HUES48 (cell line): ENCODE data around the gene RASL10B.
A peak's percentile ranks its signal among the peaks of the same experiment; 100 is the strongest.
"Not testable (repeated sequence)": the region's sequence is repeated elsewhere in the genome, so short reads cannot be mapped to it uniquely, and the experiment has no call there.

Source experiments
- H3K27ac ChIP-seq: one replicate; pipeline ENCODE4 v1.7.0; 2013; ENCODE audit warnings: low read depth, low read length, inconsistent platforms
- H3K27me3 ChIP-seq: 2 replicates; pipeline ENCODE4 v1.6.1; 2013; ENCODE audit warnings: mild to moderate bottlenecking, low read length; ENCODE audit not compliant: control insufficient read depth, insufficient read depth
- H3K36me3 ChIP-seq: 2 replicates; pipeline ENCODE4 v1.6.1; 2013; ENCODE audit warnings: low read length; ENCODE audit not compliant: control insufficient read depth, insufficient read depth
- H3K4me1 ChIP-seq: 2 replicates; pipeline ENCODE4 v1.6.1; 2013; ENCODE audit warnings: mild to moderate bottlenecking, low read length; ENCODE audit not compliant: control insufficient read depth, insufficient read depth
- H3K4me3 ChIP-seq: 2 replicates; pipeline ENCODE4 v1.5.1; 2013; ENCODE audit warnings: mild to moderate bottlenecking, low read depth, low read length
- H3K9ac ChIP-seq: 2 replicates; pipeline ENCODE4 v1.6.1; 2013; ENCODE audit warnings: mild to moderate bottlenecking, low read depth, low read length, moderate library complexity
- H3K9me3 ChIP-seq: 2 replicates; pipeline ENCODE4 v1.6.1; 2013; ENCODE audit warnings: low read length; ENCODE audit not compliant: control insufficient read depth, insufficient read depth

The RASL10B gene

GRCh38 chr17:35751541-35751940 is 20.1 kb downstream of the RASL10B start:
- not testable (repeated sequence) for H3K36me3 ChIP-seq, H3K4me3 ChIP-seq, H3K4me1 ChIP-seq, H3K27ac ChIP-seq, H3K9ac ChIP-seq, H3K9me3 ChIP-seq
- peaks cover 13% of the 10 kb centered on the region for H3K27me3 ChIP-seq

- H3K9ac ChIP-seq = no peak overlapping the region
- no peaks in the 10 kb centered on the region for H3K9me3 ChIP-seq
- H3K4me1 ChIP-seq = no peaks in the 10 kb centered on the region
- no peaks in the 10 kb centered on the region for H3K36me3 ChIP-seq
- H3K4me3 ChIP-seq = no peak overlapping the region
- peaks cover 13% of the 10 kb centered on the region for H3K27me3 ChIP-seq
- no peak overlapping the region for H3K27ac ChIP-seq
Measured at GRCh38 chr17:35752471-35752870, 21.0 kb downstream of the RASL10B start.

DNA sequence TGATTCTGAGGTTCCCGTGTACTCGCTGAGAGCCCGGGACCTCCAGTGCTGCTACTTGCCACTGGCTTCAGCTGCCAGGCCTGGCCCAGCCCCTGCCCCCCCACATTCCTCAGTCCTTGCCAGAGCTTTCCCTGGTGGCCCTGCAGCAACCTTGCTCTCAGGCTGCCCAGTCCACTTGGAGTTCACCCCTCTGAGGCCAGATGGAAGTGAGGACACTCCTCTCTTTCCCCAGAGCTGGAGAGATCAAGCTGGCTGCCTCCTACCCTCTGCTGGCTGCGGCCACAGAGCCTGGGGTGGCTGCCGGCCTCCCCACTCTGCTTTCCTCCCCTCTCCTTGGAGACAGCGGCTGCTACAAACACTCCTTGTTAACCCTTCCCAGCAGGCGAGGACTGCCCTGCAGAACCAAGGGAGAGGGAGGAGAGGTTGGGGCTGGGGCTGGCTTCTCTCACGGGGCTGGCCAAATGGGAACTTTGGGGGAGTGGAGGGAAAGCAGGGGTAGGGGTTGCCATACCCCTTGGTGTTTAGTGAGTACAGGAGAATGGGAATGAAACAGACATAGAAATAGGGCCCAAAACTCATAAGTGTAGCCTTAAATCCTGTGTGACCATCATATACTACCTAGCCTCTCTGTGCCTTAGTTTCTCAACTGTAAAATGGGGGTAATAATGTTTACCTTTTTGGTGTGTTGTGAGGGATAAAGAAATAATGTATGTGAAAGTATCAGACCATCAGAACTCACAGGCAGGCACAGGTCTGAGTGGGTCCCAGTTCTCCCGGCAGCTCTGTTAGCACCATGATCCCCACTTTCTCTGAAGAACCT is 21.7 kb downstream of the RASL10B start, which contains the start of gene GAS2L2:
TSS of gene GAS2L2 (minus strand) at position 295 of the 820 bp plus-strand sequence. CDS start 389 bp downstream, outside the sequence.
- Histone ChIP-seq H3K4me3 (no peak within 1 kb of the TSS), H3K36me3 (no peaks in the 10 kb centered on the region), H3K27me3 (peaks cover 13% of the 10 kb centered on the region), H3K9me3 (no peaks in the 10 kb centered on the region), H3K4me1 (no peaks in the 10 kb centered on the region), H3K27ac (no peak within 1 kb of the TSS), H3K9ac (no peak within 1 kb of the TSS)

DNA sequence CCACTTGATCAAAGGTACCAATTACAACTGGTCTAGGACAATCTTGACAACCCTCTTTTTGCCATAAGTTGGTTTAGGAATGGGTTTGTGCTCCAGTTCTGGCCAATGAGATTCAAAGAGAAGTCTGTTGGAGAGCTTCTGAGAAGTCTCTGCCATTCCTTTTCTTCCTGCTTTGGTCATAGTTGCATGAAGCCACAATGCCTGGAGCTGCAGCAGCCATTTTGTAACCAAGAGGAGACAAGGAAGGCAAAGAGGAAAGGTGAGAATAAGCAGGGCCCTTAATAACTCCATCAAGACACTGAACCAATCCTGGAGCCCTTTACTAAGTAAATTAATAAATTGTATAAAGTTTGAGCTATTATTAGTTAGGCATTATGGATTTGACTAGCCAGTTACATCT is 25.8 kb downstream of the RASL10B start:
- Histone ChIP-seq H3K27me3 (no peaks in the 10 kb centered on the region), H3K9ac (no peak overlapping the region), H3K36me3 (no peaks in the 10 kb centered on the region), H3K4me3 (no peak overlapping the region), H3K4me1 (no peaks in the 10 kb centered on the region), H3K9me3 (no peaks in the 10 kb centered on the region), H3K27ac (no peak overlapping the region)

GRCh38 chr17:35760587-35760986 is 29.1 kb downstream of the RASL10B start, which contains the start of gene C17orf50:
Gene C17orf50, plus strand, starts transcription at chr17:35760887. Its CDS starts 55 bp downstream, at chr17:35760942.
- no peak within 1 kb of the TSS for H3K4me3 ChIP-seq
- H3K9ac ChIP-seq = no peak within 1 kb of the TSS
- H3K27me3 ChIP-seq = peaks cover 8% of the 10 kb centered on the region
- H3K9me3 ChIP-seq = no peaks in the 10 kb centered on the region
- H3K4me1 ChIP-seq = no peaks in the 10 kb centered on the region
- no peak within 1 kb of the TSS for H3K27ac ChIP-seq
- no peaks in the 10 kb centered on the region for H3K36me3 ChIP-seq

DNA sequence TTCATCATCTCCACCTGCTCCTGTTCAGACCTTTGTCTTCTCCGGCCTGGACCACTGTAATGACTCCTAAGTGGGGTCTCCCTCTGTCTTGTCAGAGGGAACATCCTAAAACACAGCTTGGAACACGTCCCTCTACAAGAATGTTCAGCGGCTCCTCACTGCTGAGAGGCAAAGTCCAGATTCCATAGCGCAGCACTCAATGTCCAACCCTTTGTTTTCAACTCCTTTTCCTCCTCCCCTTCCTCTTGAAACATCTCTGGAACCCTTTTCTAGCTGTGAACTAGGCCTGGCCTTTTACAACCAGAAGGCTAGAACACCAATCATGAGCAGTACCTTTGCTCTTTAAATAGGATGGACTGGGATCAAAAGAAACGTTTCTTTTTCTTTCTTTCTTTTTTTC is 30.2 kb downstream of the RASL10B start:
- Histone ChIP-seq H3K27me3 (peaks cover 8% of the 10 kb centered on the region), H3K9me3 (no peaks in the 10 kb centered on the region), H3K4me3 (no peak overlapping the region), H3K4me1 (no peaks in the 10 kb centered on the region), H3K9ac (no peak overlapping the region), H3K36me3 (no peaks in the 10 kb centered on the region), H3K27ac (no peak overlapping the region)

DNA sequence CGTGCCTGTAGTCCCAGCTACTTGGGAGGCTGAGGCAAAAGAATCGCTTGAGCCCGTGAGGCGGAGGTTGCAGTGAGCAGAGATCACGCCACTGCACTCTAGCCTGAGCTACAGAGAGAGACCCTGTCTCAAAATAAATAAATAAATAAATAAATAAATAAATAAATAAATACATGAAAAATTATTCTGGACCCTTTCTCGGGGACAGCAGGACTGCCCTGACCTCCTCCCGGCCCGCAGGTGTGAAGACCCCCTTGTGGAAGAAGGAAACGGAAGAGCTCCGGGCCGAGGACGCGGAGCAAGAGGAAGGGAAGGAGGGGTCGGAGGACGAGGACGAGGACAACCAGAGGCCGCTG is 32.3 kb downstream of the RASL10B start:
- no peaks in the 10 kb centered on the region for H3K4me1 ChIP-seq
- no peaks in the 10 kb centered on the region for H3K36me3 ChIP-seq
- no peak overlapping the region for H3K27ac ChIP-seq
- H3K4me3 ChIP-seq = peak overlapping the region; percentile 69; the same call in 1 of the 2 replicates
- H3K9ac ChIP-seq = no peak overlapping the region
- H3K9me3 ChIP-seq = no peaks in the 10 kb centered on the region
- peaks cover 8% of the 10 kb centered on the region for H3K27me3 ChIP-seq

GRCh38 chr17:35764123-35764991 is 32.9 kb downstream of the RASL10B start:
- H3K4me3 ChIP-seq = peak overlapping the region; percentile 69
- H3K9me3 ChIP-seq = no peaks in the 10 kb centered on the region
- H3K4me1 ChIP-seq = no peaks in the 10 kb centered on the region
- no peaks in the 10 kb centered on the region for H3K36me3 ChIP-seq
- no peak overlapping the region for H3K27ac ChIP-seq
- peaks cover 11% of the 10 kb centered on the region for H3K27me3 ChIP-seq
- H3K9ac ChIP-seq = no peak overlapping the region; the same call in 1 of the 2 replicates

DNA sequence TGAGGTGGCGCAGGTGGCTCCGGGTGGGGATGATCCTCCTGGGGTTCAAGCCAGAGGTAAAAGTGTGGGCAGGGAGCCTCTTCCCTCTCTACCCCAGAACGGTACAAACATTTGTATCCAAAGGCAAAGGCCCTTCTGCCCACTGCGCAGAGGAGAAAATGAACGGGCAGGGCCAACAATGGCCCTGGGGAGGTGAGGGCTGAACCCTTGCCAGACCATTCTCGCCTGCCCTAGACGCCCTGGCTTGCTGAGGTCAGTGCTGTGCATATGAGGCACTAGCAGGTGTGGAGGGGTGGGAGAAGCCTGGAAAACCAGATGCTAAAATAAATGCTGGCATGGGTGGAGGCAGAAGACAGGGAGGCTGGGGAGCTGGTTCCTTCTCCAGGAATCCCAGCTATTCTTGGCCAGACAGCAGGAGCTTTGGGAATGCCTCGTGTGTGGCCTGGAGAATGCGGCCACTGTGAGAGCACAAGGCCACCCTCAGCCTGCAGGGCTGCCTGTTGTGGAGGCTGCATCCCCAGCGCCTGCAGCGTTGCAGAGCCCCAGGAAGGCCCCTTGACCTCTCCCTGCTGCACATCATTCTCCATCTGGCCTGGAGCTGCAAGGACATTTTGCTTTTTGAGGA is 33.8 kb downstream of the RASL10B start:
- Histone ChIP-seq H3K36me3 (no peaks in the 10 kb centered on the region), H3K4me3 (0 out of 2 replicates have a peak overlapping the region, but pooled peaks have one; percentile 69), H3K9ac (no peak overlapping the region), H3K27ac (no peak overlapping the region), H3K27me3 (peaks cover 11% of the 10 kb centered on the region), H3K9me3 (no peaks in the 10 kb centered on the region), H3K4me1 (no peaks in the 10 kb centered on the region)

DNA sequence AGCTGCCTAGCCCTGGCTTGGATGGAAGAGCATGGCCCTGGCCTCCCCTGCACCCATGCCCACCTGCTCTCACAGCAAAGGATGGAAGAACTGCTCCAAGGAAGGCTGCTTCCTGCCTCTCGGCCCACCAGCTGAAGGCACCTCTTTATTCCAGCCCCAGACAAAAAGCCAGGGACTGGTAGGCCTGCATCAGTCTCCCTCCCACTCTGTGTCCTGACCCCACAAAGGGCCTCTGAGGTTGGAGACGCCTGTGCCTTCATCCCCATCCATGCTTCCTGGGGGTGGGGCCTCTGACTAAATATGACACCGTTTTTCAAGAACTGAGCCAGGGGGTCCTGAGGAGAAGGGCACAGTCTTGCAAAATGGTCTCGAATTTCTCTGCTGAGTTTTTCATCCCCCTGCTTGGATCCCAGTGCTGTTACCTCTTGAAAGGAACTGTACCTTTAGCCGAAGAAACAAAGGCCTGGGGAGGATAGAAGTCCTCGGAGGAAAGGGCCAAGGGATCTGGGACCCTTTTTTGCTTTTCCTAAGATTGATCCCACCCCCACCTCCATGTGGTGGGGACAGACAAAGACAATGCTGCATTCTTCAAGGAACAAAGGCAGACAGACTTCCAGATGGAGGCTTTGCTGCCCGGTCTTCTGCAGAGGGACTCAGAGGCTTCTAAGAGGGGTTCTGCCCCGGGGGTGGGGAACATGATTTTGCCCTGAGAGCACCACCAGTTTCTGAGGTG is 34.5 kb downstream of the RASL10B start:
- Histone ChIP-seq H3K4me1 (no peaks in the 10 kb centered on the region), H3K9ac (no peak overlapping the region), H3K27me3 (peaks cover 11% of the 10 kb centered on the region), H3K36me3 (no peaks in the 10 kb centered on the region), H3K4me3 (no peak overlapping the region), H3K9me3 (no peaks in the 10 kb centered on the region), H3K27ac (no peak overlapping the region)
